Smooth muscle cell (in vitro differentiated cells): ENCODE results near the gene FRMD4A. TPM values are rescaled to one million over a fixed set of nuclear protein-coding genes. Genes with fewer than 3 reads are reported as not detected.

ENCODE experiments used
- DNase-seq: peaks from one replicate; lab custom pipeline; 2025; ENCODE audit not compliant: unreplicated experiment; lab: John Stamatoyannopoulos, UW
- H2AFZ ChIP-seq: fragments of 200-600 bp; sonication (generic); 2 replicates; pipeline ENCODE4 v1.6.0; 2016; ENCODE audit warnings: antibody characterized with exemption, low read depth, mild to moderate bottlenecking
- H3F3A ChIP-seq: fragments of 200-600 bp; sonication (generic); 2 replicates; pipeline ENCODE4 v1.6.0; 2017; ENCODE audit warnings: antibody characterized with exemption, low read depth
- H3K27ac ChIP-seq: fragments of 200-600 bp; sonication (generic); 2 replicates; pipeline ENCODE4 v1.5.1; 2016; ENCODE audit warnings: low read depth, mild to moderate bottlenecking
- H3K27me3 ChIP-seq: fragments of 200-600 bp; sonication (generic); 2 replicates; pipeline ENCODE4 v1.6.1; 2016; ENCODE audit warnings: low read depth, mild to moderate bottlenecking
- H3K36me3 ChIP-seq: fragments of 200-600 bp; sonication (generic); 2 replicates; pipeline ENCODE4 v1.5.1; 2016; ENCODE audit warnings: low read depth
- H3K4me1 ChIP-seq: fragments of 200-600 bp; sonication (generic); 2 replicates; pipeline ENCODE4 v1.5.1; 2016; ENCODE audit warnings: low read depth
- H3K4me2 ChIP-seq: fragments of 200-600 bp; sonication (generic); 2 replicates; pipeline ENCODE4 v1.6.0; 2016; ENCODE audit warnings: mild to moderate bottlenecking
- H3K4me3 ChIP-seq: fragments of 200-600 bp; sonication (generic); 2 replicates; pipeline ENCODE4 v1.5.1; 2016; ENCODE audit warnings: mild to moderate bottlenecking
- H3K79me2 ChIP-seq: fragments of 200-600 bp; sonication (generic); 2 replicates; pipeline ENCODE4 v1.6.0; 2016; ENCODE audit warnings: low read depth, mild to moderate bottlenecking
- H3K9ac ChIP-seq: fragments of 200-600 bp; sonication (generic); 2 replicates; pipeline ENCODE4 v1.6.0; 2016; ENCODE audit warnings: low read depth
- H3K9me3 ChIP-seq: fragments of 200-600 bp; sonication (generic); replicated peaks from 2 replicates; pipeline ENCODE4 v1.5.1; 2016; ENCODE audit warnings: low read depth
- H4K20me1 ChIP-seq: fragments of 200-600 bp; sonication (generic); 2 replicates; pipeline ENCODE4 v1.6.0; 2016; ENCODE audit warnings: low read depth
- CTCF ChIP-seq: fragments of 200-600 bp; sonication (generic); IDR thresholded peaks from 2 replicates; pipeline ENCODE4 v1.5.1; 2017; ENCODE audit warnings: borderline replicate concordance, mild to moderate bottlenecking, antibody characterized with exemption; ENCODE audit not compliant: insufficient read depth, poor library complexity, severe bottlenecking
- WGBS: methylation state at CpG from one replicate; pipeline ENCODE4 v1.1.7; 2016; ENCODE audit warnings: low lambda C conversion rate; 5-methylcytosine and 5-hydroxymethylcytosine counted together
- polyA plus RNA-seq: library from polyadenylated mRNA; unstranded; fragments of >200 nt; fragmentation: Nextera tagmentation; extraction: Ambion mirVana; gene quantifications from 2 replicates; pipeline ENCODE4 v1.2.1, GENCODE V29; 2016
- total RNA-seq: library from RNA; depleted of rRNA; stranded (reverse); fragments of >200 nt; gene quantifications from 2 replicates; pipeline ENCODE4 v1.2.3, GENCODE V29; 2014

The FRMD4A gene
- total and polyA plus RNA-seq, 2 experiments from 2014 or later, result 3.0 to 5.4 TPM

- Histone ChIP-seq H3F3A (no peaks in the 10 kb centered on the region), H3K4me2 (no peak overlapping the region), H3K27me3 (peaks cover 47% of the 10 kb centered on the region), H3K79me2 (no peaks in the 10 kb centered on the region), H4K20me1 (no peaks in the 10 kb centered on the region), H3K4me3 (no peak overlapping the region), H3K4me1 (peaks cover 9% of the 10 kb centered on the region), H3K9me3 (no peaks in the 10 kb centered on the region), H2AFZ (no peak overlapping the region), H3K9ac (no peak overlapping the region), H3K27ac (no peak overlapping the region), H3K36me3 (no peaks in the 10 kb centered on the region)
- no peak for DNase-seq
- 57% methylated on average over 8 of the region's 8 CpGs for WGBS
- TF ChIP-seq CTCF, result no peak
Observed at GRCh38 chr10:13823096-13823708, 507.5 kb downstream of the FRMD4A start.

GRCh38 chr10:13822490-13822889 is 508.2 kb downstream of the FRMD4A start:
- H3K4me1 ChIP-seq, result peaks cover 9% of the 10 kb centered on the region
- no peaks in the 10 kb centered on the region for H3F3A ChIP-seq
- no peaks in the 10 kb centered on the region for H3K36me3 ChIP-seq
- H3K27me3 ChIP-seq, result peaks cover 47% of the 10 kb centered on the region
- DNase-seq, result no peak
- H3K79me2 ChIP-seq, result no peaks in the 10 kb centered on the region
- H3K4me3 ChIP-seq, result no peak overlapping the region
- H3K27ac ChIP-seq, result no peak overlapping the region
- TF ChIP-seq CTCF, result no peak
- H4K20me1 ChIP-seq, result no peaks in the 10 kb centered on the region
- no peak overlapping the region for H2AFZ ChIP-seq
- WGBS, result 85% methylated on average over 3 of the region's 3 CpGs
- no peak overlapping the region for H3K9ac ChIP-seq
- H3K9me3 ChIP-seq, result no peaks in the 10 kb centered on the region
- no peak overlapping the region for H3K4me2 ChIP-seq

- Histone ChIP-seq H3K27ac (no peak overlapping the region), H3K4me3 (no peak overlapping the region), H3K4me1 (peaks cover 9% of the 10 kb centered on the region), H3F3A (no peaks in the 10 kb centered on the region), H3K79me2 (no peaks in the 10 kb centered on the region), H3K36me3 (no peaks in the 10 kb centered on the region), H3K9ac (no peak overlapping the region), H3K4me2 (no peak overlapping the region), H3K27me3 (peaks cover 33% of the 10 kb centered on the region), H4K20me1 (no peaks in the 10 kb centered on the region), H3K9me3 (no peaks in the 10 kb centered on the region), H2AFZ (no peak overlapping the region)
- DNase-seq, result no peak
- TF ChIP-seq CTCF, result no peak
- WGBS, result 71% methylated on average over 8 of the region's 9 CpGs
Observed at GRCh38 chr10:13820964-13821337, 509.8 kb downstream of the FRMD4A start.
